ENCODE measurements around the gene PPM1M.

DNA sequence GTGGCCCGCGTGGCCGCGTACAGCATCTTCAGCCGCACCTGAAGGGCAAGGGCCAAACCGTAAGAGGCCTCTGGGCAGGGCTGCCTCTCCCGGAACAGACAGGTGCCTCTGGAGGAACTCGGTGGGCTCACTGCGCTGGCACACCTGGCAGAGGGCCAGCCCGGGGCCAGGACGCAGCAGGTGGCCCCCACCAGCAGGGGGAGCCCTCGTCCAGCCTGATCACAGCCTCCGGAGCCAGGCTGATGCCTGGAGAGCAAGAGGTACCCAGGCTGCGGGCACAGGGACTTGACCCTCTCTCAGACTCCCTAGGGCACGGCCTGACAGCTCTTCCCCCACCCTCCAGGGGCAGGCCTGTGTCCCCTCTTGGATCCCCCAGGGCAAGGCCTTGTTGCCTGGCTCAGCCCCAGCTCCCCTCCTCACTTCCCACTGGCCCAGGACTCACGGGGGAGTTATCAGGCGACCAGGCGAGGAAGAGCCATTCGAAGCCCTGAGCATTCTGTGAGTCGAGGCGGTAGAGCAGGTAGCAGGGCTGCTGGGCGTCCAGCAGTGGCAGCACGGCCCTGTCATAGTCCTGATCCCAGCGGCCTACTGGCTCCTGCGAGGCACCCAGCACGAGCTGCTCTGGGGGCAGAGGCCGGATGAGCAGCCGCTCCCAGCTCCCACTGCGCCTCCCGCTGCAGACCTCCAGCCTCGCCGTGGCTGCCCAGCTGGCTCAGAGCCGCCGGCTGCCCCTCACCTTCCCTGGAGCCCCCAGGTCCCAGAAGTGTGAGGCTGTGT lies 13.9 kb upstream of the PPM1M start:
- TF ChIP-seq POLR2A (IDR thresholded peaks at IDR 0.05): no peak
- TF ChIP-seq CTCF (IDR thresholded peaks at IDR 0.05): peak; percentile 96 to 99 (median 97)

Data from right lobe of liver (tissue), 4 donors.